SK-N-SH (cell line): ENCODE measurements around the gene CDH23. TPM values are rescaled to one million over a fixed set of nuclear protein-coding genes. Genes with fewer than 3 reads are reported as not detected.

ENCODE experiments used
- CTCF ChIA-PET: fragments of 300-600, 350-600 bp; formaldehyde crosslinking; extraction: SDS; loops from one replicate; lab custom pipeline; 2021; lab: Yijun Ruan, JAX
- POLR2A ChIA-PET: fragments of 350-600 bp; sonication (Branson Sonifier 250); formaldehyde crosslinking; extraction: SDS; loops from one replicate; lab custom pipeline; 2020; ENCODE audit warnings: antibody characterized with exemption, inconsistent platforms; lab: Yijun Ruan, JAX
- DNase-seq: peaks from one replicate; pipeline ENCODE4 v3.0.0; 2012
- H2AFZ ChIP-seq: fragments of 200-600 bp; sonication (generic); 2 replicates; pipeline ENCODE4 v1.8.1; 2016; ENCODE audit warnings: antibody characterized with exemption, mild to moderate bottlenecking, low read depth
- H3F3A ChIP-seq: fragments of 200-600 bp; sonication (generic); replicated peaks from 2 replicates; pipeline ENCODE3; 2016; ENCODE audit warnings: antibody characterized with exemption, mild to moderate bottlenecking; ENCODE audit not compliant: insufficient read depth
- H3K27ac ChIP-seq, 2 experiments: fragments of 200-500 bp in 1 of 2; fragments of 200-600 bp in 1 of 2; sonication (Bioruptor generic) in 1 of 2; sonication (generic), shearing (Covaris generic) in 1 of 2; 2 replicates each; pipeline versions ENCODE4 v1.5.1 to v1.6.1; 2014 to 2016; ENCODE audit warnings: low read depth in 2 of 2, inconsistent platforms in 1 of 2, low read length in 1 of 2, mild to moderate bottlenecking in 1 of 2, mixed read lengths in 1 of 2
- H3K27me3 ChIP-seq: fragments of 200-600 bp; sonication (generic), shearing (Covaris generic); 2 replicates; pipeline ENCODE4 v1.6.1; 2016; ENCODE audit warnings: mixed run types; ENCODE audit not compliant: insufficient read depth
- H3K36me3 ChIP-seq, 2 experiments: fragments of 200-500 bp in 1 of 2; fragments of 200-600 bp in 1 of 2; sonication (Bioruptor generic) in 1 of 2; sonication (generic) in 1 of 2; replicated peaks in 1 of 2; 2 replicates each; pipeline versions ENCODE3 to v1.5.1; 2014 to 2016; ENCODE audit warnings: low read length in 1 of 2, mild to moderate bottlenecking in 1 of 2; ENCODE audit not compliant: insufficient read depth in 2 of 2, control insufficient read depth in 1 of 2
- H3K4me1 ChIP-seq, 2 experiments: fragments of 200-500 bp in 1 of 2; fragments of 200-600 bp in 1 of 2; sonication (Bioruptor generic) in 1 of 2; sonication (generic), shearing (Covaris generic) in 1 of 2; 2 replicates each; pipeline versions ENCODE4 v1.5.1 to v1.6.1; 2014 to 2016; ENCODE audit warnings: low read depth in 1 of 2, low read length in 1 of 2, mixed run types in 1 of 2; ENCODE audit not compliant: insufficient read depth in 2 of 2, control insufficient read depth in 1 of 2
- H3K4me2 ChIP-seq: fragments of 200-600 bp; sonication (generic), shearing (Covaris generic); 2 replicates; pipeline ENCODE4 v1.6.1; 2017; ENCODE audit warnings: mixed run types
- H3K4me3 ChIP-seq, 2 experiments: fragments of 200-500 bp in 1 of 2; fragments of 200-600 bp in 1 of 2; sonication (Bioruptor generic) in 1 of 2; sonication (generic), shearing (Covaris generic) in 1 of 2; 2 replicates each; pipeline versions ENCODE4 v1.5.1 to v1.8.1; 2014 to 2016; ENCODE audit warnings: low read depth in 2 of 2, inconsistent platforms in 1 of 2, low read length in 1 of 2, mild to moderate bottlenecking in 1 of 2, mixed read lengths in 1 of 2, moderate library complexity in 1 of 2
- H3K79me2 ChIP-seq: fragments of 200-600 bp; sonication (generic); 2 replicates; pipeline ENCODE4 v1.8.1; 2017; ENCODE audit warnings: mild to moderate bottlenecking; ENCODE audit not compliant: insufficient read depth
- H3K9ac ChIP-seq: fragments of 200-600 bp; sonication (generic); 2 replicates; pipeline ENCODE4 v1.6.1; 2017; ENCODE audit warnings: mixed run types
- H3K9me2 ChIP-seq: fragments of 200-600 bp; sonication (generic); 2 replicates; pipeline ENCODE4 v1.6.1; 2017; ENCODE audit warnings: mixed run types
- H3K9me3 ChIP-seq: fragments of 200-600 bp; sonication (generic); 2 replicates; pipeline ENCODE4 v1.6.1; 2017; ENCODE audit warnings: mixed run types, mild to moderate bottlenecking, moderate library complexity
- H4K20me1 ChIP-seq: fragments of 200-600 bp; sonication (generic); 2 replicates; pipeline ENCODE4 v1.6.1; 2017; ENCODE audit warnings: mild to moderate bottlenecking, mixed run types; ENCODE audit not compliant: insufficient read depth
- FOXM1 ChIP-seq: IDR thresholded peaks from 2 replicates; pipeline ENCODE4 v1.4.0; 2012; ENCODE audit warnings: low read depth, mild to moderate bottlenecking
- MEF2A ChIP-seq: IDR thresholded peaks from 2 replicates; pipeline ENCODE4 v1.4.0; 2012; ENCODE audit warnings: low read depth, borderline replicate concordance
- NRF1 ChIP-seq: IDR thresholded peaks from 2 replicates; pipeline ENCODE4 v1.6.1; 2012; ENCODE audit warnings: low read depth, mild to moderate bottlenecking, low read length
- RAD21 ChIP-seq: IDR thresholded peaks from 2 replicates; pipeline ENCODE4 v1.6.1; 2012; ENCODE audit warnings: mild to moderate bottlenecking, low read length
- SIN3A ChIP-seq: IDR thresholded peaks from 2 replicates; pipeline ENCODE4 v1.6.1; 2012; ENCODE audit warnings: low read depth, mild to moderate bottlenecking, low read length, moderate library complexity, borderline replicate concordance
- SMC3 ChIP-seq: IDR thresholded peaks from 2 replicates; pipeline ENCODE4 v1.6.1; 2012; ENCODE audit warnings: low read depth, low read length, improper control_type of control experiment
- YY1 ChIP-seq: IDR thresholded peaks from 2 replicates; pipeline ENCODE4 v1.4.0; 2012; ENCODE audit warnings: low read depth, mild to moderate bottlenecking
- whole genome bisulfite sequencing: methylation state at CpG from one replicate; pipeline ENCODE4 v1.1.6; 2017; ENCODE audit warnings: low lambda C conversion rate; 5-methylcytosine and 5-hydroxymethylcytosine counted together
- polyA plus RNA-seq, 3 experiments: library from polyadenylated mRNA; depleted of rRNA; stranded (reverse); fragments of >200 nt; gene quantifications; 2 replicates each; pipeline ENCODE4 v1.2.3, GENCODE V29; 2012
- TF ChIP-seq, protein P1 (sequence below): IDR thresholded peaks from 2 replicates; pipeline ENCODE4 v1.6.1; 2012; ENCODE audit warnings: mild to moderate bottlenecking, low read depth, low read length, moderate library complexity
- TF ChIP-seq, protein P2 (sequence below): IDR thresholded peaks from 2 replicates; pipeline ENCODE4; 2012
- TF ChIP-seq, protein P3 (sequence below): IDR thresholded peaks from 2 replicates; pipeline ENCODE4 v1.4.0; 2012; ENCODE audit warnings: low read depth
- TF ChIP-seq, protein P4 (sequence below): fragments of 200-600 bp; sonication (generic); IDR thresholded peaks from 2 replicates; pipeline ENCODE4 v1.6.1; 2017; ENCODE audit warnings: antibody characterized with exemption, mild to moderate bottlenecking, moderate library complexity

CDH23 gene
- polyA plus RNA-seq, 1 of the 3 experiments (the other 2 are of a cell fraction), result 0.03 TPM

DNA sequence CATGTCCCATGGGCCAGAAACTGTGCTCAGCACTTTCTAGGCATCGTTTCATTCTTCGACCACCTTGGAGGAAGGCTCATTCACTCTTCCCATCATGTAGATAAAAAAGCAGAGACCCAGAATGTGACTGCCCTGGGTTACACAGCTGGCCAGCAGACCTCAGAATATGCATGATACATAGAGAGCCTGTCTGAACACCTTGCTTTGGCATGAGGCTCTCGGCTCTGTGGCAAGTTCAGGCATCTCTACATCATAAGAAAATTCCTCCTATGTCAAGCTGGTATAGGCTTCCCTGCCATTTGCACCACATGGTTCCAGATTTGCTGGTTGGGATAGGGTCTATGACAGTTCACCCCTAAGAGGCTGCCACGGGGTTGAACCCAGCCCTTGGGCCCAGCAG is 134.1 kb downstream of the CDH23 start:
- ChIA-PET POLR2A (interaction anchor here (1.2 kb wide), 1 partner anchor 19 kb away, joined by 4 read pairs; no protein-coding TSS in a partner anchor), CTCF (interaction anchor here (1.1 to 1.9 kb wide), 3 partner anchors 8 to 78 kb away, joined by 4 to 6 read pairs (median 4); no protein-coding TSS in a partner anchor)
- Histone ChIP-seq H3K79me2 (no peaks in the 10 kb centered on the region), H3K4me3 (no peak overlapping the region), H3K36me3 (no peaks in the 10 kb centered on the region), H3K9me2 (no peaks in the 10 kb centered on the region), H3K27me3 (no peaks in the 10 kb centered on the region), H3K9me3 (no peaks in the 10 kb centered on the region), H2AFZ (no peak overlapping the region)
- no peak for DNase-seq
- TF ChIP-seq, protein P1, sequence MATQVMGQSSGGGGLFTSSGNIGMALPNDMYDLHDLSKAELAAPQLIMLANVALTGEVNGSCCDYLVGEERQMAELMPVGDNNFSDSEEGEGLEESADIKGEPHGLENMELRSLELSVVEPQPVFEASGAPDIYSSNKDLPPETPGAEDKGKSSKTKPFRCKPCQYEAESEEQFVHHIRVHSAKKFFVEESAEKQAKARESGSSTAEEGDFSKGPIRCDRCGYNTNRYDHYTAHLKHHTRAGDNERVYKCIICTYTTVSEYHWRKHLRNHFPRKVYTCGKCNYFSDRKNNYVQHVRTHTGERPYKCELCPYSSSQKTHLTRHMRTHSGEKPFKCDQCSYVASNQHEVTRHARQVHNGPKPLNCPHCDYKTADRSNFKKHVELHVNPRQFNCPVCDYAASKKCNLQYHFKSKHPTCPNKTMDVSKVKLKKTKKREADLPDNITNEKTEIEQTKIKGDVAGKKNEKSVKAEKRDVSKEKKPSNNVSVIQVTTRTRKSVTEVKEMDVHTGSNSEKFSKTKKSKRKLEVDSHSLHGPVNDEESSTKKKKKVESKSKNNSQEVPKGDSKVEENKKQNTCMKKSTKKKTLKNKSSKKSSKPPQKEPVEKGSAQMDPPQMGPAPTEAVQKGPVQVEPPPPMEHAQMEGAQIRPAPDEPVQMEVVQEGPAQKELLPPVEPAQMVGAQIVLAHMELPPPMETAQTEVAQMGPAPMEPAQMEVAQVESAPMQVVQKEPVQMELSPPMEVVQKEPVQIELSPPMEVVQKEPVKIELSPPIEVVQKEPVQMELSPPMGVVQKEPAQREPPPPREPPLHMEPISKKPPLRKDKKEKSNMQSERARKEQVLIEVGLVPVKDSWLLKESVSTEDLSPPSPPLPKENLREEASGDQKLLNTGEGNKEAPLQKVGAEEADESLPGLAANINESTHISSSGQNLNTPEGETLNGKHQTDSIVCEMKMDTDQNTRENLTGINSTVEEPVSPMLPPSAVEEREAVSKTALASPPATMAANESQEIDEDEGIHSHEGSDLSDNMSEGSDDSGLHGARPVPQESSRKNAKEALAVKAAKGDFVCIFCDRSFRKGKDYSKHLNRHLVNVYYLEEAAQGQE, result no peak
- TF ChIP-seq, protein P2, sequence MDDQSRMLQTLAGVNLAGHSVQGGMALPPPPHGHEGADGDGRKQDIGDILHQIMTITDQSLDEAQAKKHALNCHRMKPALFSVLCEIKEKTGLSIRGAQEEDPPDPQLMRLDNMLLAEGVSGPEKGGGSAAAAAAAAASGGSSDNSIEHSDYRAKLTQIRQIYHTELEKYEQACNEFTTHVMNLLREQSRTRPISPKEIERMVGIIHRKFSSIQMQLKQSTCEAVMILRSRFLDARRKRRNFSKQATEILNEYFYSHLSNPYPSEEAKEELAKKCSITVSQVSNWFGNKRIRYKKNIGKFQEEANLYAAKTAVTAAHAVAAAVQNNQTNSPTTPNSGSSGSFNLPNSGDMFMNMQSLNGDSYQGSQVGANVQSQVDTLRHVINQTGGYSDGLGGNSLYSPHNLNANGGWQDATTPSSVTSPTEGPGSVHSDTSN, result no peak
- TF ChIP-seq MEF2A (no peak), FOXM1 (no peak), YY1 (no peak), SMC3 (no peak), NRF1 (no peak), SIN3A (no peak), RAD21 (no peak)
- TF ChIP-seq, protein P3, sequence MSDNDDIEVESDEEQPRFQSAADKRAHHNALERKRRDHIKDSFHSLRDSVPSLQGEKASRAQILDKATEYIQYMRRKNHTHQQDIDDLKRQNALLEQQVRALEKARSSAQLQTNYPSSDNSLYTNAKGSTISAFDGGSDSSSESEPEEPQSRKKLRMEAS, result no peak
- TF ChIP-seq, protein P4, sequence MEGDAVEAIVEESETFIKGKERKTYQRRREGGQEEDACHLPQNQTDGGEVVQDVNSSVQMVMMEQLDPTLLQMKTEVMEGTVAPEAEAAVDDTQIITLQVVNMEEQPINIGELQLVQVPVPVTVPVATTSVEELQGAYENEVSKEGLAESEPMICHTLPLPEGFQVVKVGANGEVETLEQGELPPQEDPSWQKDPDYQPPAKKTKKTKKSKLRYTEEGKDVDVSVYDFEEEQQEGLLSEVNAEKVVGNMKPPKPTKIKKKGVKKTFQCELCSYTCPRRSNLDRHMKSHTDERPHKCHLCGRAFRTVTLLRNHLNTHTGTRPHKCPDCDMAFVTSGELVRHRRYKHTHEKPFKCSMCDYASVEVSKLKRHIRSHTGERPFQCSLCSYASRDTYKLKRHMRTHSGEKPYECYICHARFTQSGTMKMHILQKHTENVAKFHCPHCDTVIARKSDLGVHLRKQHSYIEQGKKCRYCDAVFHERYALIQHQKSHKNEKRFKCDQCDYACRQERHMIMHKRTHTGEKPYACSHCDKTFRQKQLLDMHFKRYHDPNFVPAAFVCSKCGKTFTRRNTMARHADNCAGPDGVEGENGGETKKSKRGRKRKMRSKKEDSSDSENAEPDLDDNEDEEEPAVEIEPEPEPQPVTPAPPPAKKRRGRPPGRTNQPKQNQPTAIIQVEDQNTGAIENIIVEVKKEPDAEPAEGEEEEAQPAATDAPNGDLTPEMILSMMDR, result no peak
- TF ChIP-seq, all 33 proteins: peak for 0
- no peak overlapping the region for H3K9ac ChIP-seq
- no peaks in the 10 kb centered on the region for H4K20me1 ChIP-seq
- H3K27ac ChIP-seq, result no peak overlapping the region
- H3K4me1 ChIP-seq, result peaks cover 0 to 29% of the 10 kb centered on the region in 2 experiments; a peak in 1 of 4 replicates
- WGBS, result 38% methylated on average over 4 of the region's 4 CpGs
- no peaks in the 10 kb centered on the region for H3F3A ChIP-seq
- H3K4me2 ChIP-seq, result no peak overlapping the region
